Natural killer cell (primary cell): ENCODE results near the gene PRPF6. TPM values are rescaled to one million over a fixed set of nuclear protein-coding genes. Genes with fewer than 3 reads are reported as not detected.

Experiments
- ATAC-seq, 3 donors: fragments of 150-1000 bp in 2 of 3; fragments of 200-7000 bp in 1 of 3; cut with Tn5 transposase; 1 replicate in 1 of 3; 2 replicates in 2 of 3; pipeline ENCODE4 v1.10.0; 2021; ENCODE audit warnings: mild to moderate bottlenecking in 2 of 3, moderate library complexity in 2 of 3
- DNase-seq, 2 donors: peaks; one replicate each; pipeline versions ENCODE4 v3.0.0 to v3.0.0-alpha.2; 2013 to 2021; ENCODE audit warnings: mixed read lengths in 1 of 2
- H3K27ac ChIP-seq: one replicate; pipeline ENCODE4 v1.5.1; 2013; ENCODE audit warnings: mild to moderate bottlenecking, low read length
- H3K27me3 ChIP-seq: one replicate; pipeline ENCODE4 v1.6.1; 2013; ENCODE audit warnings: low read length; ENCODE audit not compliant: control insufficient read depth, insufficient read depth
- H3K36me3 ChIP-seq: one replicate; pipeline ENCODE4 v1.6.1; 2013; ENCODE audit warnings: low read length; ENCODE audit not compliant: control insufficient read depth, insufficient read depth
- H3K4me1 ChIP-seq: one replicate; pipeline ENCODE4 v1.6.1; 2013; ENCODE audit warnings: low read length; ENCODE audit not compliant: control insufficient read depth, insufficient read depth
- H3K4me3 ChIP-seq: one replicate; pipeline ENCODE4 v1.5.1; 2013; ENCODE audit warnings: low read length
- H3K9me3 ChIP-seq: one replicate; pipeline ENCODE4 v1.6.1; 2013; ENCODE audit warnings: low read length; ENCODE audit not compliant: control insufficient read depth, insufficient read depth
- H3K27ac Mint-ChIP-seq, 2 donors: one replicate each; pipeline ENCODE4 v1.8.0; 2022; ENCODE audit warnings: mild to moderate bottlenecking in 2 of 2, mixed read lengths in 2 of 2, moderate library complexity in 1 of 2
- H3K27me3 Mint-ChIP-seq, 2 donors: one replicate each; pipeline ENCODE4 v1.8.0; 2022; ENCODE audit warnings: low read depth in 2 of 2, mixed read lengths in 2 of 2
- H3K36me3 Mint-ChIP-seq: one replicate; pipeline ENCODE4 v1.8.0; 2022; ENCODE audit warnings: mixed read lengths
- H3K4me1 Mint-ChIP-seq, 2 donors: one replicate each; pipeline ENCODE4 v1.8.0; 2022; ENCODE audit warnings: mixed read lengths in 2 of 2
- H3K4me3 Mint-ChIP-seq: one replicate; pipeline ENCODE4 v1.8.0; 2022; ENCODE audit warnings: mild to moderate bottlenecking, moderate library complexity, mixed read lengths
- H3K9me3 Mint-ChIP-seq, 2 donors: one replicate each; pipeline ENCODE4 v1.8.0; 2022; ENCODE audit warnings: mixed read lengths in 2 of 2
- CTCF ChIP-seq: fragments of 200-600 bp; IDR thresholded peaks from one replicate; pipeline ENCODE4 v1.8.0; 2022; ENCODE audit warnings: antibody characterized with exemption
- WGBS: methylation state at CpG from one replicate; pipeline ENCODE4 v1.1.7; 2013; ENCODE audit warnings: missing lambda C conversion rate; ENCODE audit not compliant: insufficient coverage; 5-methylcytosine and 5-hydroxymethylcytosine counted together
- intact Hi-C: fragments of 100-400 bp; cut with micrococcal nuclease; formaldehyde crosslinking; loops from one replicate; pipeline ENCODE4 v1.14.2; 2022
- total RNA-seq, 4 donors: library from RNA; stranded (reverse); fragments of 120-200 nt in 1 of 4; gene quantifications; one replicate each; pipeline versions ENCODE4 v1.2.3 to v1.2.4, GENCODE V29; 2013 to 2022

The PRPF6 gene
- total RNA-seq, 3 donors from 2014 or later (not counting 1 experiment from before 2014, with no cell fraction given), result 52.7 to 63.0 (median 55.0) TPM

- H3K4me1 ChIP-seq, result peaks cover 73% of the 10 kb centered on the region
- no peaks in the 10 kb centered on the region for H3K9me3 ChIP-seq
- Mint-ChIP-seq H3K27ac (no peak overlapping the region), H3K4me3 (peak overlapping the region; percentile 79), H3K4me1 (peaks cover 5 to 15% of the 10 kb centered on the region in 2 donors), H3K9me3 (no peaks in the 10 kb centered on the region), H3K36me3 (no peaks in the 10 kb centered on the region), H3K27me3 (peaks cover 7 to 17% of the 10 kb centered on the region in 2 donors)
- H3K27me3 ChIP-seq, result peaks cover 36% of the 10 kb centered on the region
- peak overlapping the region; percentile 48 for H3K4me3 ChIP-seq
- intact Hi-C loops, result loop anchor here (1.0 to 5.0 kb wide), 3 partner anchors 19 to 126 kb away; no protein-coding TSS in a partner anchor
- ATAC-seq (peak; percentile 81 to 89 (median 84)), DNase-seq (peak; percentile 66 to 86)
- WGBS, result under 1% methylated on average over 91 of the region's 91 CpGs
- H3K27ac ChIP-seq, result no peak overlapping the region
- H3K36me3 ChIP-seq, result peaks cover 3% of the 10 kb centered on the region
- peak; percentile 71 for TF ChIP-seq CTCF
Observed at GRCh38 chr20:64038565-64039292, 57.8 kb downstream of the PRPF6 start.

GRCh38 chr20:64039293-64040160 lies 58.6 kb downstream of the PRPF6 start:
- Histone ChIP-seq H3K4me3 (peak overlapping the region; percentile 19), H3K27ac (no peak overlapping the region), H3K4me1 (peaks cover 66% of the 10 kb centered on the region), H3K9me3 (no peaks in the 10 kb centered on the region), H3K27me3 (peaks cover 36% of the 10 kb centered on the region), H3K36me3 (no peaks in the 10 kb centered on the region)
- 29% methylated on average over 17 of the region's 17 CpGs for WGBS
- H3K9me3 Mint-ChIP-seq, result no peaks in the 10 kb centered on the region
- H3K36me3 Mint-ChIP-seq, result no peaks in the 10 kb centered on the region
- H3K27me3 Mint-ChIP-seq, result peaks cover 7 to 17% of the 10 kb centered on the region in 2 donors
- H3K27ac Mint-ChIP-seq, result no peak overlapping the region
- peaks cover 5 to 15% of the 10 kb centered on the region in 2 donors for H3K4me1 Mint-ChIP-seq
- intact Hi-C loops, result loop anchor here (1.0 to 5.0 kb wide), 3 partner anchors 18 to 127 kb away; no protein-coding TSS in a partner anchor
- no peak for TF ChIP-seq CTCF
- peak overlapping the region; percentile 57 for H3K4me3 Mint-ChIP-seq
- DNase-seq (no peak), ATAC-seq (no peak)

- Mint-ChIP-seq H3K27me3 (peaks cover 7 to 17% of the 10 kb centered on the region in 2 donors), H3K9me3 (no peaks in the 10 kb centered on the region), H3K4me3 (no peak overlapping the region), H3K4me1 (peaks cover 5 to 15% of the 10 kb centered on the region in 2 donors), H3K36me3 (no peaks in the 10 kb centered on the region), H3K27ac (no peak overlapping the region)
- Histone ChIP-seq H3K27me3 (peaks cover 36% of the 10 kb centered on the region), H3K36me3 (no peaks in the 10 kb centered on the region), H3K9me3 (no peaks in the 10 kb centered on the region), H3K4me3 (no peak overlapping the region), H3K4me1 (peaks cover 62% of the 10 kb centered on the region), H3K27ac (no peak overlapping the region)
- TF ChIP-seq CTCF, result no peak
- intact Hi-C loops, result no loop called here
- DNase-seq (no peak), ATAC-seq (no peak)
- WGBS, result 70% methylated on average over 12 of the region's 12 CpGs
Observed at GRCh38 chr20:64040231-64041039, 59.5 kb downstream of the PRPF6 start.
